GM13976 (cell line): Measurements from ENCODE around the gene PACC1.

Experiments used
- DNase-seq: peaks from one replicate; pipeline ENCODE4 v3.0.0; 2012; ENCODE audit warnings: low spot score
- in situ Hi-C: fragments of 300-500 bp; cut with MboI; formaldehyde crosslinking; loops from one replicate; pipeline ENCODE4 v1.12.0; 2022; ENCODE audit warnings: low sequenced_read_pairs, mixed read lengths, inconsistent platforms; ENCODE audit not compliant: unreplicated experiment
- TF ChIP-seq, protein P1 (sequence below): IDR thresholded peaks from 2 replicates; pipeline ENCODE4 v1.5.1; 2012; ENCODE audit warnings: borderline replicate concordance, mild to moderate bottlenecking; ENCODE audit not compliant: insufficient read depth; ENCODE audit errors: extremely low read depth, missing control alignments, control extremely low read depth

PACC1 gene

DNA sequence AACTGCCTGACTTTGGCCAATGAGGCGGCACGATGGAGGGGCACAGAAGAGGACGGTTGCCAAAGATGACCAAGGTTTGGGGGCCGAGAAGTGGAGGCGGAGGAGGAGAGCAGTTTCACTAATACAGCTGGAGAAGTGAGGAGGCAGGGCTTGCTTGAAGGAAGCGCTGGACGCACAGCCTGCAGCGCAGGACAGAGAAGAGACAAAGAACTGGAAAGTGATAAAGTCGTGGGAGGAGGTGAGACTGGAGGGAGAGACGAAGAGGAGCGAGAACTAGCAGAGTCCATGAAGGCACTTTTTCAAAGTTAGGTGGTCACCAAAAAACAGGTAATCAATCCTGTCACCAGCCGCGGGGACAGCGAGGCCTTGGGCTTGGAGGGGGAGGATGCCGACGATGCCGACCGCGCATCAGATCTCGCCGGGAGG, 771 bp downstream of the PACC1 start:
- DNase-seq: peak; percentile 57
- TF ChIP-seq, protein P1, sequence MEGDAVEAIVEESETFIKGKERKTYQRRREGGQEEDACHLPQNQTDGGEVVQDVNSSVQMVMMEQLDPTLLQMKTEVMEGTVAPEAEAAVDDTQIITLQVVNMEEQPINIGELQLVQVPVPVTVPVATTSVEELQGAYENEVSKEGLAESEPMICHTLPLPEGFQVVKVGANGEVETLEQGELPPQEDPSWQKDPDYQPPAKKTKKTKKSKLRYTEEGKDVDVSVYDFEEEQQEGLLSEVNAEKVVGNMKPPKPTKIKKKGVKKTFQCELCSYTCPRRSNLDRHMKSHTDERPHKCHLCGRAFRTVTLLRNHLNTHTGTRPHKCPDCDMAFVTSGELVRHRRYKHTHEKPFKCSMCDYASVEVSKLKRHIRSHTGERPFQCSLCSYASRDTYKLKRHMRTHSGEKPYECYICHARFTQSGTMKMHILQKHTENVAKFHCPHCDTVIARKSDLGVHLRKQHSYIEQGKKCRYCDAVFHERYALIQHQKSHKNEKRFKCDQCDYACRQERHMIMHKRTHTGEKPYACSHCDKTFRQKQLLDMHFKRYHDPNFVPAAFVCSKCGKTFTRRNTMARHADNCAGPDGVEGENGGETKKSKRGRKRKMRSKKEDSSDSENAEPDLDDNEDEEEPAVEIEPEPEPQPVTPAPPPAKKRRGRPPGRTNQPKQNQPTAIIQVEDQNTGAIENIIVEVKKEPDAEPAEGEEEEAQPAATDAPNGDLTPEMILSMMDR: no peak
- in situ Hi-C loops: no loop called here

DNA sequence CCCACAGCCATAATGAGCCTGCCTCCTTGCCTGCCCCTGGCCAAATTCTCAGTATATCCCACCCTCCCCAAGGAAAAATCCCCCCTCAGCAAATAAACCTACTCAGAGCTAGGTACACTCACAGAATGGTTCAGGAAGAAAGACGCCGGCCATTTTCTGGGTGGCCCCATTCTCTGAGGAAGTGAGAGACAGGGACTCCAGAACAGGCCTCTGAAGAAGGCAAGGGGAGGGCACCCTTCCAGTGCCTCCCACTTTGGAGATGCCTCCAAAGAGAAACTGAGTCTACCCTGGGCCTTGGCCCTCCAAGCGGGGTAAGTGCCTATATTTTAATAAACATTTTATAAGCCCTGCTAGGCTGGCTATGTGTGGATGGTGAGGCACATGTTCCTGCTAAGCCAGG, 2.3 kb downstream of the PACC1 start:
- DNase-seq: peak; percentile 41
- in situ Hi-C loops: no loop called here
- TF ChIP-seq, protein P1: no peak

DNA sequence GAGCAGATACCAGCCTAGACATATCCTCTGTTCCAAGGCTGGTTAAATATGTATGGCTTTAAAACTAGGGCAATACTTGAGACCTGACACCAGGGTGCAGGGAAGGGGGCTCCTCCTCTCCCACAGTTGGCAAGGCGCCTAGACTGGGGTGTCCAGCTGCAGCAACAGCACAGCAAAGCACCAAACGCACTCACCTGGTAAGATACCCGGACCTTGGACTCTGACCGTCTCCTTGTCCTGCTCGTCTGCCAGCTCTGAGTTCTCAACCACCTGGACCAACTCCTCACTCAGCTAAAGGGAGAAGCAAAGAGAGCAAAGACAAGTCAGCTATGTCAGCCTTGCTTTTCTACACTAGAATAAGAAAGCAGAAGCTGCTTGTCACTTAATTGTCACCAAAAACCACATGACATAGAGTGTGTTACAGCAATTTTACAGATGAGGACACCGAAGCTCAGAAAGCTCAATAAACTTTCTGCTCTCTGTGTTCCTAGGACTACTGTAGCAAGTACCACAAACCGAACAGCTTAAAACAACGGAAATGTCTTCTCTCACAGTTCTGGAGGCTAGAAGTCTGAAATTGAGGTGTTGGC, 4.4 kb downstream of the PACC1 start:
- in situ Hi-C loops: no loop called here
- TF ChIP-seq, protein P1: no peak
- DNase-seq: no peak

DNA sequence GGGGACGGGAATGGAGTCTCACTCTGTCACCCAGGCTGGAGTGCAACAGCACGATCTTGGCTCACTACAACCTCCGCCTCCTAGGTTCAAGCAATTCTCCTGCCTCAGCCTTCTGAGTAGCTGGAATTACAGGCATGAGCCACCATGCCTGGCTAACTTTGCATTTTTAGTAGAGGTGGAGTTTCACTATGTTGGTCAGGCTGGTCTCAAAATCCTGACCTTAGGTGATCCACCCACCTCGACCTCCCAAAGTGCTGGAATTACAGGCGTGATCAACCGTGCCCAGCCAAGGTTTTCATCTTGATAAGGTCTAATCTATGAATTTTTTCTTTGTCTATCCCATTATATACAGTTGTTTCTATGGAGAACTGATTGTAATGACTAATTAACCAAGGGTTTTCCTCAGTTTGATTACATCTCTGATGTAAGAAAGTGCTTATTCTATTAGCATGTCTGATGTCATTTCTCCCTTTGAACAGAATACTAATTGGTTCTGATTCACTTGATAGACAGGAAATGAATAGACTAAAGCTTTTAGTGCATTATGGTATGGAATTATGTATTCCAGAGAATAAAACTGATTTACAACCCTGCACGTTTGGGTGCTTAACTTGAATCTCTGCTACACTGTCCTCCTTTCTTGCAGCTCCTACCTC, 11.9 kb downstream of the PACC1 start:
- no peak for DNase-seq
- TF ChIP-seq, protein P1: no peak
- in situ Hi-C loops: no loop called here

DNA sequence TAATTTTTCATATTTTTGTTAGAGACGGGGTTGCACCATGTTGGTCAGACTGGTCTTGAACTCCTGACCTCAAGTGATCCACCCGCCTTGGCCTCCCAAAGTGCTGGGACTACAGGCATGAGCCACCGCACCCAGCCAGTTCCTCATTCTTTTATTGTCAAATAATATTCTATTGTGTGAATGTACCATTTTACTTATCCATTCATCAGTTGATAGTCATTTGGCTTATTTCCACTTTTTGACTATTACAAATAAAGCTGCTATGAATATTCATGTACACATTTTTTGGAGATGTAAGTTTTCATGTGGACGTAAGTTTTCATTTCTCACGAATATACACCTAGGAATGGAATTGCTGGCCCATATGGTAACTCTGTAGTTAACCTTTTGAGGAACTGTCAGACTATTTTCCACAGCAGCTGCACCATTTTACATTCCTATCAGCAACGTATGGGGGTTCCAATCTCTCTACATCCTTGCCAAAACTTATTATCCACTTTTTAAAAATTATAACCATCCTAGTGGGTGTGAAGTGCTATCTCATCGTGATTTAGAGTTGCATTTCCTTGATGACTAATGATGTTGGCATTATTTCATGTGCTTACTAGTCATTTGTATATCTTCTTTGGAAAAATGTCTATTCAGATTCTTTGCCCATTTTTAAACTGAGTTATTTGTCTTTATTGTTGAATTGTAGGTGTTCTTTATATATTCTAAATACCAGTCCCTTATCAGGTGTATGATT, 12.7 kb downstream of the PACC1 start:
- TF ChIP-seq, protein P1: no peak
- DNase-seq: no peak
- in situ Hi-C loops: no loop called here

DNA sequence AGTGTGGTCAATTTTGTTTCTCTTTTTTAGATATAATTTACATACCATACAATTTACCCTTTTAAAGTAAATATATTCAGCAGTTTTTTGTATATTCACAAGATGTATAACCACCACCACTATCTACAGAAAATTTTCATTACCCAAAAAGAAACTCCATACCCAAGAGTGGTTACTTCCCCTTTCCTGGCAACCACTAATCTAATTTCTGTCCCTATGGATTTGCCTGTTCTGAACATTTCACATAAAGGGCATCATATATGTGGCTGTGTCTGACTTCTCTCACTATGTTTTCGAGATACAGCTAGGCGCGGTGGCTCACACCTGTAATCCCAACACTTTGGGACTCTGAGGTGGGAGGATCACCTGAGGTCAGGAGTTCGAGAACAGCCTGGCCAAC, 13.6 kb downstream of the PACC1 start:
- DNase-seq: no peak
- in situ Hi-C loops: no loop called here
- TF ChIP-seq, protein P1: no peak
